SK-MEL-5 (cell line): ENCODE measurements around the gene GTF2IRD1. TPM values are rescaled to one million over a fixed set of nuclear protein-coding genes. Genes with fewer than 3 reads are reported as not detected.
"Not testable (repeated sequence)": the region's sequence is repeated elsewhere in the genome, so short reads cannot be mapped to it uniquely, and the experiment has no call there.

ENCODE experiments used
- DNase-seq: peaks from one replicate; pipeline ENCODE4 v3.0.0-alpha.2; 2016; ENCODE audit warnings: low read depth, low spot score
- in situ Hi-C: cut with HindIII; loops from 2 replicates; pipeline ENCODE4 v1.10.0; 2016; ENCODE audit warnings: low sequenced_read_pairs, high pct_unique_total_duplicates, low pct_unique_long_range_greater_than_20kb
- total RNA-seq: library from RNA; depleted of rRNA; stranded (reverse); fragments of >200 nt; shearing (Covaris generic); gene quantifications from 2 replicates; pipeline ENCODE4 v1.2.3, GENCODE V29; 2014

Gene GTF2IRD1
- total RNA-seq, 1 experiment from 2014 or later: 2.6 TPM

- DNase-seq: no peak
Observed at GRCh38 chr7:74479961-74480829, 26.5 kb downstream of the GTF2IRD1 start.

GRCh38 chr7:74480861-74481417 lies 27.2 kb downstream of the GTF2IRD1 start:
- in situ Hi-C loops: no loop called here
- no peak for DNase-seq

More at GRCh38 chr7:74479961-74480829, 26.5 kb downstream of the GTF2IRD1 start:
- in situ Hi-C loops: no loop called here

- DNase-seq: no peak
- in situ Hi-C loops: no loop called here
Observed at GRCh38 chr7:74481458-74482196, 27.9 kb downstream of the GTF2IRD1 start.

- no peak for DNase-seq
- in situ Hi-C loops: no loop called here
Observed at GRCh38 chr7:74482197-74482467, 28.4 kb downstream of the GTF2IRD1 start.

GRCh38 chr7:74482629-74483401 lies 29.1 kb downstream of the GTF2IRD1 start:
- no peak for DNase-seq
- in situ Hi-C loops: no loop called here

- in situ Hi-C loops: no loop called here
Observed at GRCh38 chr7:74483402-74484336, 30.0 kb downstream of the GTF2IRD1 start.

GRCh38 chr7:74485611-74486010 lies 31.9 kb downstream of the GTF2IRD1 start:
- in situ Hi-C loops: no loop called here
- no peak for DNase-seq

More at GRCh38 chr7:74483402-74484336, 30.0 kb downstream of the GTF2IRD1 start:
- DNase-seq: no peak

- in situ Hi-C loops, DNase-seq: not testable (repeated sequence)
Observed at GRCh38 chr7:74488518-74489030, 34.9 kb downstream of the GTF2IRD1 start.

- in situ Hi-C loops: no loop called here
- no peak for DNase-seq
Observed at GRCh38 chr7:74489997-74490945, 36.6 kb downstream of the GTF2IRD1 start.

GRCh38 chr7:74491490-74491889 lies 37.8 kb downstream of the GTF2IRD1 start:
- in situ Hi-C loops, DNase-seq: not testable (repeated sequence)

- in situ Hi-C loops: no loop called here
- DNase-seq: no peak
Observed at GRCh38 chr7:74493295-74493694, 39.6 kb downstream of the GTF2IRD1 start.

- in situ Hi-C loops: no loop called here
- DNase-seq: no peak
Observed at GRCh38 chr7:74494076-74494548, 40.4 kb downstream of the GTF2IRD1 start.

- DNase-seq: no peak
- in situ Hi-C loops: no loop called here
Observed at GRCh38 chr7:74495112-74496086, 41.7 kb downstream of the GTF2IRD1 start.

- DNase-seq: no peak
- in situ Hi-C loops: no loop called here
Observed at GRCh38 chr7:74496272-74496671, 42.6 kb downstream of the GTF2IRD1 start.
